GM12878 (cell line): ENCODE measurements around the gene C5orf46. TPM values are rescaled to one million over a fixed set of nuclear protein-coding genes. Genes with fewer than 3 reads are reported as not detected.

Experiments used
- ATAC-seq: fragments of 200-7000 bp; cut with Tn5 transposase; 3 replicates; pipeline ENCODE4 v1.9.1; 2020; ENCODE audit warnings: mild to moderate bottlenecking, moderate library complexity
- BruUV-seq: library from RNA; stranded (reverse); fragments of 400-500 nt; replicated peaks from 2 replicates; lab custom pipeline; 2021; lab: Mats Ljungman, UMichigan
- CTCF ChIA-PET: fragments of 300-600 bp; sonication (Branson Sonifier 250); formaldehyde crosslinking; extraction: SDS; loops from one replicate; lab custom pipeline; 2021; ENCODE audit warnings: inconsistent platforms; lab: Yijun Ruan, JAX
- POLR2A ChIA-PET: fragments of 350-600 bp; formaldehyde crosslinking; extraction: SDS; loops from one replicate; lab custom pipeline; 2021; ENCODE audit warnings: inconsistent platforms; lab: Charles Lee
- RAD21 ChIA-PET: fragments of 300-600 bp; sonication (Branson Sonifier 250); formaldehyde crosslinking; loops from one replicate; lab custom pipeline; 2023; ENCODE audit warnings: antibody characterized with exemption; ENCODE audit not compliant: unreplicated experiment; lab: Charles Lee
- SMC1A ChIA-PET: fragments of 300-600 bp; sonication (Branson Sonifier 250); formaldehyde crosslinking; loops from one replicate; lab custom pipeline; 2023; ENCODE audit not compliant: unreplicated experiment, uncharacterized antibody; lab: Charles Lee
- DNase-seq: peaks from one replicate; pipeline ENCODE4 v3.0.0-alpha.2; 2011; ENCODE audit warnings: low read depth, low spot score
- FAIRE-seq: peaks from 3 replicates; lab custom pipeline; 2011; peaks lifted over from hg19 to GRCh38; lab: Jason Lieb, UNC
- H2AFZ ChIP-seq: 2 replicates; pipeline ENCODE4 v1.6.0; 2011; ENCODE audit warnings: low read depth, low read length, control low read depth; ENCODE audit not compliant: control insufficient read depth
- H3K27ac ChIP-seq: 2 replicates; pipeline ENCODE4 v1.5.1; 2011; ENCODE audit warnings: control low read depth; ENCODE audit not compliant: control insufficient read depth, insufficient read depth
- H3K27me3 ChIP-seq, 2 experiments: replicated peaks in 1 of 2; 2 replicates each; pipeline versions ENCODE4 v1.6.0 to v1.6.1; 2011; ENCODE audit warnings: low read length in 1 of 2; ENCODE audit not compliant: control insufficient read depth in 2 of 2, insufficient read depth in 2 of 2
- H3K36me3 ChIP-seq, 2 experiments: 2 replicates each; pipeline ENCODE4 v1.5.1; 2011; ENCODE audit warnings: low read length in 1 of 2; ENCODE audit not compliant: control insufficient read depth in 2 of 2, insufficient read depth in 2 of 2
- H3K4me1 ChIP-seq: 2 replicates; pipeline ENCODE4 v1.6.1; 2011; ENCODE audit warnings: mild to moderate bottlenecking, low read length, moderate library complexity, mixed read lengths; ENCODE audit not compliant: control insufficient read depth, insufficient read depth
- H3K4me2 ChIP-seq: 2 replicates; pipeline ENCODE4 v1.6.0; 2011; ENCODE audit warnings: control low read depth; ENCODE audit not compliant: control insufficient read depth, insufficient read depth
- H3K4me3 ChIP-seq: fragments of 200-600 bp; sonication (generic); 2 replicates; pipeline ENCODE4 v1.5.1; 2016
- H3K79me2 ChIP-seq: 2 replicates; pipeline ENCODE4 v1.6.0; 2011; ENCODE audit warnings: low read length; ENCODE audit not compliant: control insufficient read depth, insufficient read depth
- H3K9ac ChIP-seq: 2 replicates; pipeline ENCODE4 v1.8.0; 2011; ENCODE audit warnings: low read length, control low read depth, mixed read lengths; ENCODE audit not compliant: control insufficient read depth, insufficient read depth
- H3K9me3 ChIP-seq: replicated peaks from 3 replicates; pipeline ENCODE4 v1.5.1; 2011; ENCODE audit warnings: mild to moderate bottlenecking, low read length; ENCODE audit not compliant: control insufficient read depth, insufficient read depth
- H4K20me1 ChIP-seq: 2 replicates; pipeline ENCODE4 v1.6.0; 2011; ENCODE audit not compliant: control insufficient read depth, insufficient read depth
- ATF3 ChIP-seq: IDR thresholded peaks from 2 replicates; pipeline ENCODE4 v1.6.1; 2011; ENCODE audit warnings: low read depth, mild to moderate bottlenecking, low read length, moderate library complexity, borderline replicate concordance; ENCODE audit errors: extremely low read depth
- MEF2B ChIP-seq: fragments of 450-650 bp; IDR thresholded peaks from 2 replicates; pipeline ENCODE4 v1.6.1; 2018; ENCODE audit warnings: mild to moderate bottlenecking, moderate library complexity; ENCODE audit not compliant: partially characterized antibody, poor library complexity, severe bottlenecking
- RAD21 ChIP-seq: IDR thresholded peaks from 2 replicates; pipeline ENCODE4 v1.6.1; 2011; ENCODE audit warnings: mild to moderate bottlenecking, low read depth, low read length, moderate library complexity; ENCODE audit not compliant: insufficient read depth
- SIN3A ChIP-seq: IDR thresholded peaks from 2 replicates; pipeline ENCODE4 v1.6.1; 2012; ENCODE audit warnings: low read depth, low read length, improper control_type of control experiment
- SPI1 ChIP-seq: IDR thresholded peaks from 2 replicates; pipeline ENCODE4 v1.6.1; 2011; ENCODE audit warnings: low read depth, mild to moderate bottlenecking, low read length, moderate library complexity, borderline replicate concordance; ENCODE audit not compliant: insufficient read depth
- SRF ChIP-seq, 2 experiments: IDR thresholded peaks; 2 replicates each; pipeline ENCODE4 v1.6.1; 2011; ENCODE audit warnings: low read depth in 2 of 2, low read length in 2 of 2, mild to moderate bottlenecking in 1 of 2, moderate library complexity in 1 of 2
- TCF12 ChIP-seq: IDR thresholded peaks from 2 replicates; pipeline ENCODE4 v1.6.1; 2011; ENCODE audit warnings: low read depth, mild to moderate bottlenecking, low read length
- WRNIP1 ChIP-seq: IDR thresholded peaks from 2 replicates; pipeline ENCODE4 v1.6.1; 2011; ENCODE audit warnings: low read depth, low read length, improper control_type of control experiment, borderline replicate concordance
- ZBTB33 ChIP-seq: fragments of 450-650 bp; IDR thresholded peaks from 2 replicates; pipeline ENCODE4 v1.6.1; 2017; ENCODE audit warnings: mild to moderate bottlenecking
- WGBS: methylation state at CpG from one replicate; pipeline ENCODE4 v1.1.6; 2016; ENCODE audit warnings: low lambda C conversion rate; ENCODE audit not compliant: insufficient replicate concordance, insufficient coverage; ENCODE audit errors: missing lambda C conversion rate; 5-methylcytosine and 5-hydroxymethylcytosine counted together
- in situ Hi-C: fragments of 300-500 bp; cut with MboI; formaldehyde crosslinking; loops from 9 replicates; pipeline ENCODE4 v1.14.3; 2018; ENCODE audit warnings: mixed read lengths
- intact Hi-C: fragments of 100-400 bp; cut with micrococcal nuclease; formaldehyde crosslinking; loops from one replicate; pipeline ENCODE4 v1.14.2; 2022; ENCODE audit not compliant: unreplicated experiment
- polyA plus RNA-seq, 11 experiments: library from polyadenylated mRNA; depleted of rRNA in 4 of 11; unstranded in 6 of 11; stranded (reverse) in 5 of 11; fragments of >200 nt; fragmentation: Nextera tagmentation in 4 of 11; fragmentation: Illumina TruSeq in 1 of 11; extraction: Ambion mirVana in 4 of 11; extraction: Trizol in 1 of 11; gene quantifications; 1 replicate in 1 of 11; 2 replicates in 10 of 11; pipeline versions ENCODE4 v1.2.1 to v1.2.3, GENCODE V29; 2011 to 2016; ENCODE audit warnings: inconsistent platforms in 2 of 11, missing spikeins in 2 of 11, low read depth in 1 of 11
- total RNA-seq, 4 experiments: library from RNA; depleted of rRNA in 3 of 4; stranded (reverse); fragments of >200 nt in 3 of 4; fragmentation: Illumina TruSeq in 1 of 4; extraction: Trizol in 1 of 4; gene quantifications; 2 replicates each; pipeline versions ENCODE4 v1.2.1 to v1.2.3, GENCODE V29; 2013 to 2021
- TF ChIP-seq, protein P1 (sequence below): fragments of 450-650 bp; IDR thresholded peaks from 2 replicates; pipeline ENCODE4 v1.6.1; 2018; ENCODE audit warnings: borderline replicate concordance, mild to moderate bottlenecking; ENCODE audit not compliant: partially characterized antibody
- TF ChIP-seq, protein P2 (sequence below): fragments of 150-350 bp; IDR thresholded peaks from 2 replicates; pipeline ENCODE4 v1.6.1; 2016; ENCODE audit warnings: low read depth, low read length
- TF ChIP-seq, protein P3 (sequence below): fragments of 450-650 bp; conservative IDR thresholded peaks from 2 replicates; pipeline ENCODE4 v1.6.1; 2017; ENCODE audit warnings: mild to moderate bottlenecking, moderate library complexity

The C5orf46 gene
- total and polyA plus RNA-seq, 10 of the 15 experiments (the other 5 are each of a cell fraction or from before 2014, with no cell fraction given), result not detected

DNA sequence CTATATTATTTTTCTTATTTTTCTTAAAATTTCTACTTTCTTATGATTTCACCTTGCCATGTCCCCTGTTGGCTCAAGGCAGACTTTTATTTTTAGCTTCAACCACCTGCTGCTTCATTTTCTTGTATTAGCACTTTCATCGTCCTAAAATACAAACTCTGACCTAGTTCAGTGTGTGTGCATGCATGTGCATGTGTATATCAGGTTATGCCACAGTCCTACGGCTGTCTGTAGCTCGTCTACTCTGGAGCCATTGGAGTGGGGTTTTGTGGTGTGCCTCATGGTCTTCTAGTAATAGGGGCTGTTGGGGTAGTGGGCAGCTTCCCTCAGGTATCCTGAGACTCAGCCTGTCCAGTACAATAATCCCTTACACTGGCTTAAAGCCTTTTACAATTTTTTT is 61.5 kb downstream of the C5orf46 start (continued):
- TF ChIP-seq, protein P1, sequence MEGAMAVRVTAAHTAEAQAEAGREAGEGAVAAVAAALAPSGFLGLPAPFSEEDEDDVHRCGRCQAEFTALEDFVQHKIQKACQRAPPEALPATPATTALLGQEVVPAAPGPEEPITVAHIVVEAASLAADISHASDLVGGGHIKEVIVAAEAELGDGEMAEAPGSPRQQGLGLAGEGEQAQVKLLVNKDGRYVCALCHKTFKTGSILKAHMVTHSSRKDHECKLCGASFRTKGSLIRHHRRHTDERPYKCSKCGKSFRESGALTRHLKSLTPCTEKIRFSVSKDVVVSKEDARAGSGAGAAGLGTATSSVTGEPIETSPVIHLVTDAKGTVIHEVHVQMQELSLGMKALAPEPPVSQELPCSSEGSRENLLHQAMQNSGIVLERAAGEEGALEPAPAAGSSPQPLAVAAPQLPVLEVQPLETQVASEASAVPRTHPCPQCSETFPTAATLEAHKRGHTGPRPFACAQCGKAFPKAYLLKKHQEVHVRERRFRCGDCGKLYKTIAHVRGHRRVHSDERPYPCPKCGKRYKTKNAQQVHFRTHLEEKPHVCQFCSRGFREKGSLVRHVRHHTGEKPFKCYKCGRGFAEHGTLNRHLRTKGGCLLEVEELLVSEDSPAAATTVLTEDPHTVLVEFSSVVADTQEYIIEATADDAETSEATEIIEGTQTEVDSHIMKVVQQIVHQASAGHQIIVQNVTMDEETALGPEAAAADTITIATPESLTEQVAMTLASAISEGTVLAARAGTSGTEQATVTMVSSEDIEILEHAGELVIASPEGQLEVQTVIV, result no peak
- TF ChIP-seq ATF3 (no peak), RAD21 (no peak), SPI1 (no peak), SRF (IDR thresholded peaks at IDR 0.05; ENCODE audit: low read depth in 2 of 2, low read length in 2 of 2) (no peak)
- TF ChIP-seq, all 136 proteins: peak for 0

GRCh38 chr5:147842869-147843268 is 63.5 kb downstream of the C5orf46 start:
- no peak for ATAC-seq
- DNase-seq, result no peak
- Histone ChIP-seq H3K27ac (no peak overlapping the region), H3K9ac (no peak overlapping the region), H3K79me2 (no peaks in the 10 kb centered on the region), H4K20me1 (no peaks in the 10 kb centered on the region), H3K9me3 (no peaks in the 10 kb centered on the region), H3K36me3 (no peaks in the 10 kb centered on the region), H3K4me3 (no peak overlapping the region), H3K27me3 (no peaks in the 10 kb centered on the region), H2AFZ (no peak overlapping the region), H3K4me1 (no peaks in the 10 kb centered on the region), H3K4me2 (no peak overlapping the region)
- no peak for FAIRE-seq
- ChIA-PET POLR2A (no interaction called here), RAD21 (no interaction called here), CTCF (interaction anchor here (1.5 to 2.5 kb wide), 2 partner anchors 10 to 15 kb away, joined by 3 to 9 read pairs; no protein-coding TSS in a partner anchor), SMC1A (no interaction called here)
- 0% methylated on average over 2 of the region's 2 CpGs for WGBS
- intact Hi-C loops (no loop called here), in situ Hi-C loops (no loop called here)
- no TSS peak for BruUV-seq
- TF ChIP-seq, protein P2, sequence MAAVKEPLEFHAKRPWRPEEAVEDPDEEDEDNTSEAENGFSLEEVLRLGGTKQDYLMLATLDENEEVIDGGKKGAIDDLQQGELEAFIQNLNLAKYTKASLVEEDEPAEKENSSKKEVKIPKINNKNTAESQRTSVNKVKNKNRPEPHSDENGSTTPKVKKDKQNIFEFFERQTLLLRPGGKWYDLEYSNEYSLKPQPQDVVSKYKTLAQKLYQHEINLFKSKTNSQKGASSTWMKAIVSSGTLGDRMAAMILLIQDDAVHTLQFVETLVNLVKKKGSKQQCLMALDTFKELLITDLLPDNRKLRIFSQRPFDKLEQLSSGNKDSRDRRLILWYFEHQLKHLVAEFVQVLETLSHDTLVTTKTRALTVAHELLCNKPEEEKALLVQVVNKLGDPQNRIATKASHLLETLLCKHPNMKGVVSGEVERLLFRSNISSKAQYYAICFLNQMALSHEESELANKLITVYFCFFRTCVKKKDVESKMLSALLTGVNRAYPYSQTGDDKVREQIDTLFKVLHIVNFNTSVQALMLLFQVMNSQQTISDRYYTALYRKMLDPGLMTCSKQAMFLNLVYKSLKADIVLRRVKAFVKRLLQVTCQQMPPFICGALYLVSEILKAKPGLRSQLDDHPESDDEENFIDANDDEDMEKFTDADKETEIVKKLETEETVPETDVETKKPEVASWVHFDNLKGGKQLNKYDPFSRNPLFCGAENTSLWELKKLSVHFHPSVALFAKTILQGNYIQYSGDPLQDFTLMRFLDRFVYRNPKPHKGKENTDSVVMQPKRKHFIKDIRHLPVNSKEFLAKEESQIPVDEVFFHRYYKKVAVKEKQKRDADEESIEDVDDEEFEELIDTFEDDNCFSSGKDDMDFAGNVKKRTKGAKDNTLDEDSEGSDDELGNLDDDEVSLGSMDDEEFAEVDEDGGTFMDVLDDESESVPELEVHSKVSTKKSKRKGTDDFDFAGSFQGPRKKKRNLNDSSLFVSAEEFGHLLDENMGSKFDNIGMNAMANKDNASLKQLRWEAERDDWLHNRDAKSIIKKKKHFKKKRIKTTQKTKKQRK, result no peak
- no peak for TF ChIP-seq SIN3A
- TF ChIP-seq ZBTB33, result no peak
- no peak for TF ChIP-seq WRNIP1
- no peak for TF ChIP-seq MEF2B
- TF ChIP-seq TCF12, result no peak
- TF ChIP-seq, protein P3, sequence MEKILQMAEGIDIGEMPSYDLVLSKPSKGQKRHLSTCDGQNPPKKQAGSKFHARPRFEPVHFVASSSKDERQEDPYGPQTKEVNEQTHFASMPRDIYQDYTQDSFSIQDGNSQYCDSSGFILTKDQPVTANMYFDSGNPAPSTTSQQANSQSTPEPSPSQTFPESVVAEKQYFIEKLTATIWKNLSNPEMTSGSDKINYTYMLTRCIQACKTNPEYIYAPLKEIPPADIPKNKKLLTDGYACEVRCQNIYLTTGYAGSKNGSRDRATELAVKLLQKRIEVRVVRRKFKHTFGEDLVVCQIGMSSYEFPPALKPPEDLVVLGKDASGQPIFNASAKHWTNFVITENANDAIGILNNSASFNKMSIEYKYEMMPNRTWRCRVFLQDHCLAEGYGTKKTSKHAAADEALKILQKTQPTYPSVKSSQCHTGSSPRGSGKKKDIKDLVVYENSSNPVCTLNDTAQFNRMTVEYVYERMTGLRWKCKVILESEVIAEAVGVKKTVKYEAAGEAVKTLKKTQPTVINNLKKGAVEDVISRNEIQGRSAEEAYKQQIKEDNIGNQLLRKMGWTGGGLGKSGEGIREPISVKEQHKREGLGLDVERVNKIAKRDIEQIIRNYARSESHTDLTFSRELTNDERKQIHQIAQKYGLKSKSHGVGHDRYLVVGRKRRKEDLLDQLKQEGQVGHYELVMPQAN, result no peak
